ENCODE results near the gene VPS41.

VPS41 gene

GRCh38 chr7:38878694-38879457, 30.1 kb downstream of the VPS41 start:
- no peak for TF ChIP-seq CTCF (IDR thresholded peaks at IDR 0.05; ENCODE audit: low read depth, low read length)
- DNase-seq (ENCODE audit: extremely low read depth, low read depth), result no peak

- TF ChIP-seq CTCF (IDR thresholded peaks at IDR 0.05; ENCODE audit: low read depth, low read length), result no peak
- DNase-seq (ENCODE audit: extremely low read depth, low read depth), result no peak
These were observed 35.6 kb downstream of the VPS41 start for GRCh38 chr7:38873433-38873832.

GRCh38 chr7:38872202-38872601, 36.8 kb downstream of the VPS41 start:
- DNase-seq (ENCODE audit: extremely low read depth, low read depth), result no peak

GRCh38 chr7:38870147-38870546, 38.8 kb downstream of the VPS41 start:
- DNase-seq (ENCODE audit: extremely low read depth, low read depth), result no peak
- no peak for TF ChIP-seq CTCF (IDR thresholded peaks at IDR 0.05; ENCODE audit: low read depth, low read length)

More at GRCh38 chr7:38872202-38872601, 36.8 kb downstream of the VPS41 start:
- TF ChIP-seq CTCF (IDR thresholded peaks at IDR 0.05; ENCODE audit: low read depth, low read length), result no peak

- no peak for TF ChIP-seq CTCF (IDR thresholded peaks at IDR 0.05; ENCODE audit: low read depth, low read length)
- no peak for DNase-seq (ENCODE audit: extremely low read depth, low read depth)
These were observed 45.2 kb downstream of the VPS41 start for GRCh38 chr7:38863601-38864291.

- DNase-seq (ENCODE audit: extremely low read depth, low read depth), result no peak
- no peak for TF ChIP-seq CTCF (IDR thresholded peaks at IDR 0.05; ENCODE audit: low read depth, low read length)
These were observed 46.3 kb downstream of the VPS41 start for GRCh38 chr7:38862666-38863065.

GRCh38 chr7:38858259-38858884, 50.6 kb downstream of the VPS41 start:
- no peak for DNase-seq (ENCODE audit: extremely low read depth, low read depth)

More at GRCh38 chr7:38858259-38858884, 50.6 kb downstream of the VPS41 start:
- TF ChIP-seq CTCF (IDR thresholded peaks at IDR 0.05; ENCODE audit: low read depth, low read length), result no peak
